ENCODE data around the gene TAGLN3.
A peak's percentile ranks its signal among the peaks of the same experiment; 100 is the strongest.

Gene TAGLN3

DNA sequence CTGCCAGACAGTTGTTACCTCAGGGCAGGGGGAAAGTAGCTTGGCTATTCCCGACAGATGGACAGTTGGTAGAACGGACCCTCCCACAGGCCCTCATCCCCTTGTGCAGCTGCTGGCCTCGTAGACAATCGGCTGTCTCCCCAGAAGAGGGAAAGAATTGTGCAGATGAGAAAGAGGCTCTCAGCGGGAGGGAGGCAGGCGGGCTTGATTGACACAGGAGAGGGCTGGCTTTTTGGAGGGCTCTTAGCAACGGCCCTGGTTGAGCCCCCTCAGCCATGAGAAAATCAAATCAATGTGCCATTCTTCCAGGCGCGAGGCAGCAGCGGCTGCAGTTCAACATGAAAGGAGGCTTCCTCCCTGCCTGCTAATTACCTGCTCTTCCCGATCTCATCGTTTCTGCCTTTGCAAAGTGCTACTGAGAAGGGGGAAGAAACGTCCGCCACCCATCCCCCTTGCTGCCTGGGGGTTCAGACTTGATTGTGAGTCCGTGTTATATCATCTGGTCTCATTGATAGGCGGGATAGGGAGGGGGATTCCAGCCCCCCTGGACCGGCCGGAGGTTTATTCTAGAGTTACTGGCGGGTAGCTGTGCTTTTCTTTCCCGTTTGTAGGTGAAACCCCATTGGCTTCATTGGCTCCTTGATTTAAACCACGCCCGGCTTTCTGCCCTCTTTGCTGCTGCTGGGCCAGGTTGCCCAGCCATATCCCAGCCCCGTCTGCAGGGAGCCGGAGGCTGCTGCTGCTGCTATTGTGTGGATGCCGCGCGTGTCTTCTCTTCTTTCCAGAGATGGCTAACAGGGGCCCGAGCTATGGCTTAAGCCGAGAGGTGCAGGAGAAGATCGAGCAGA lies at the start of gene TAGLN3:
Gene TAGLN3 (plus strand): TSS at position 287 of the 848 bp plus-strand sequence. CDS start 501 bp downstream, at position 788.
- intact Hi-C loops (cut with DNase I), result no loop called here
- peak; percentile 34 to 88 (median 66) for DNase-seq

DNA sequence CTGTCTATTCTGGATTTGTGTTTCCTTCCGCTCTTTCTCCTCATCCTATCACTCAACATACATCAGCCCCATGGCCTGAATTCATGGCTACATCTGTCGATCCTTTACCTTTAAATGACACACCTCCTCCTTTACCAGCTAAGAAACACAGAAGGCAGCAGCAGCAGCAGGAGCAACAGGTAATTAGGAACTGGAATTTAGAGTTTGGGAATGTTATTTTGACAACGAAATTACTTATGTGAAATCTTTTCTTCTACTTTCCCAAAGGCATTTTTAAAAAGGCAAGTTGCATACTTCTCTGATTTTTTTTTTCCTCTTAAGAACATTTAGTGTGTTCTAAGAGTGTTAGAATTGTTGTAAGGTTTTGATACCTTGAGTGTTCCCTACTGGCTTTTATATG lies 49.0 kb upstream of the TAGLN3 start:
- no peak for DNase-seq
- intact Hi-C loops (cut with DNase I), result no loop called here

DNA sequence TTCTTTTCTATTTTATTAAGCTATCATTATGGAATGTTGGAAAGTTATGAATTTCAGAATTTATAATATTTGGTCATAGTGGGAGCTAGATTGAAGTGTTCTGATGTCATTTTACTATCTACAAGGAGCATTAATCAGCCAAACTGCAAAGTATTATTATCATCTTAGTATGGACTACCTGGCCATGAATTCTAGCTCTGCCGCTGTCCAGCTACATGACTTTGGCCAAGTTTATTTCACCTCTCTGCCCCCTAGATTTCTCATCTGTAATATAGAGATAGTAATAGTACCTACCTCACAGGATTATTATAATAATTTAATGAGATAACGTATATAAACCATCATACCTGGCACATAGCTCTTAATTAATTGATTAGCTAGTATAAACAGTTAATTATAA lies 47.7 kb upstream of the TAGLN3 start:
- no peak for DNase-seq
- intact Hi-C loops (cut with DNase I), result no loop called here

DNA sequence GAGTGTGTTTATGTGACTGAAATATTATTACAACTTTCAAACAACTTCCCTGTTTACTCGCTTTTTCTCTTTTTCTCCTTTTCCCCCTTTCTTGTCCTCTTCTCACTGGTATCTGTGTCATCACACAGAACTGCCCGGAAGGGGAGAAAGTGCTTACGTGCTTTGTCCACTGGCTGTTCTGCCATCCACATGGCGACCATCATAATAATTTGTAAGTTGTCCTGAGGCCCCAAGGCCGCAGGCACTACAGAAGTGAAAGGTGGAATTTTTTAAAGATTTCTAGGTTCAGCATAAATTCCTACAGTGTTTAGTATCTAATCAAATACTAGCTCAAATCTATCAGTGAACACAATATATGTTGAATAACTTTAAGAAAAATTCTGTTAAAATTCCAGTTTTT lies 46.6 kb upstream of the TAGLN3 start:
- intact Hi-C loops (cut with DNase I), result no loop called here

DNA sequence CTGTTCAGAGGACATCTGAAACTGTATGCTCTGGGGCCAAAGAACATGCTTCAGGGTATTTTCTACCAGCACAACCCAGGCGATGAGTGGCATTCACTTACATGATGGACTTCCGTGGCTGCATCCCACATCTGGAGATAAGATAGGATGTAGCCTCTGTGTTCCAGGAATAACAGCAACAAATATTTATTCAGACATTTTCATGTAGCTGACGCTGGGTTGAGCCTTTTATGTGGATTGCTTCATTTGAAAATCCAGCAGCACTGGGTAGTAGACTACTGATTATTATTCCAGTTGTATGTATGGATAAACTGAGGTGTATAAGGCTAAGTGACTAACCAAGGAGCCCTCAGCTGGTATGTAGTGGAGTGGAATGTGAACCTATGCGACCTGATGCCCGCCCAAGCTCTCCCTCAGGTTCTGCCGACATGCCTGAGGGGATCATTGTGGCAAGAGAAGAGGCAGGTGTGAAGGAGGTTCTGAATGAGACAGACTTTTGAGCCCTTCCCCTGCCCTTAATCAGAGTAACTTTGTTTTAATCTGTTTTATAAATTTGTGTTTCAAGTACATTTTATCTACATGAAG lies 45.8 kb upstream of the TAGLN3 start:
- no peak for DNase-seq
- intact Hi-C loops (cut with DNase I), result no loop called here

More for the DNA sequence above, 46.6 kb upstream of the TAGLN3 start:
- DNase-seq, result no peak

DNA sequence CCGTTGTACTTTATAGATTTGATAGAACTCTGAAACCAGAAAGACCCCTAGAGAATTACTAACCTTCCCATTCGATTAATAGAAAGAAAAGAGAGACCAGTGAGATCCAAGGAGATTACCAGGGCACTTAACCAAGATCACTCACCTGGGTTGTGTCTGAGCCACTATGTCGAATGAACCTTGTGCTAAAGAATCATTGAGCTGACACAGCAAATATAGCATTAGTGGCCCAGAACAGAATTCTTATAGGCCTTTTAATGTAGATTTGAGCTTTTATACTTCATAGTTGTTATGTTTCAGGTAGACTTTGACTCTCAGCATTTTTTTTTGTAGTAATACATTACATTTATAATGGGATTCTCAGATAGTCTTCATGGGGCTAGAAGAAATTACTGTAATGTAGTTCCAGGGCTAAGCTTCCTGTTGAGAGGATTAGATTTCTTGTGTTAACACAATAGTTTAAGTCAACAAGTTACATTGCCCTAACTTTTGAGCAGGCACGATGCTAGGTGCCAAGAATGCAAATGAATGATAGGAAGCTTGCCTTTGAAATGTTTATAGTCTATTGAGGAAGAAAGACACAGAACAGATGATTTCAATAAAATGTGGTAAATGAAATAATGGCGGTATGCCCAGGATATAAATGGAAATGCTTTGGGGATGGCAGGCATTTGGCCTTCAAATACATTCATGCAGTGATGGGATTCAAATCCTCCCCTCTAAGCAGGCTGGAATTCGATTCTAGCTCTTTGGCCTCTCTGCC lies 44.3 kb upstream of the TAGLN3 start:
- DNase-seq, result no peak
- intact Hi-C loops (cut with DNase I), result no loop called here

DNA sequence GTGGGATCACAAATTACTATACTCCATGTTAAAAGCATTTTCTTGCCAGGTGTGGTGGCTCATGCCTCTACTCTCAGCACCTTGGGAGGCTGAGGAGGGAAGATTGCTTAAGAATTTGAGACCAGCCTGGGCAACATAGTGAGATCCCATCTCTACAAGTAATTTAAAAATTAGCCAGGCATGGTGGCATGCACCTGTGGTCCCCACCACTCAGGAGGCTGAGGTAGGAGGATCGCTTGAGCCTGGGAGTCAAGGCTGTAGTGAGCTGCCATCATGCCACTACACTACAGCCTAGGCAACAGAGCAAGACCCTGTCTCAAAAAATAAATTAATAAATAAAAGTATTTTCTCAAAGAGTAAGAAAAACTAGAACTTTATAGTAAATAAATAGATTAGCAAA lies 42.8 kb upstream of the TAGLN3 start:
- intact Hi-C loops (cut with DNase I), result no loop called here
- no peak for DNase-seq

DNA sequence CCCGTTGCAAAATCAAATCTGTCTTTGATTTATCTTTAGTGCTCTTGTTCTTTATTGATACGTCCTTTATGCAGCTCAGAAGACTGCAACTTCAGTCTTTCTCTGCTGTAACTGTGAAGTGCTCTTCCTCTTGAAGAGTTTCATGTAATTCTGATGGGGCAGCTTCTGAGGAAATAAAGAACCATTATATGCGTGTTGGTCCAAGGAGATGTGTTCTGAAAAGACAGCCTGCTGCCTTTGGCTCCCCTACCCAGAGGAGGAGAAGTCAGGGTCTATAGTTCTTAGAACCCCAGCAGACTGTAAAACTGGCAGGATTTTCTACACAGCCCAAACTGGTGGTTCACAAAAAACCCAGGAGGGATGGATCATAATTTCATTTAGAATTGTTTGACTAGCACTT lies 42.3 kb upstream of the TAGLN3 start:
- intact Hi-C loops (cut with DNase I), result no loop called here
- DNase-seq, result no peak

DNA sequence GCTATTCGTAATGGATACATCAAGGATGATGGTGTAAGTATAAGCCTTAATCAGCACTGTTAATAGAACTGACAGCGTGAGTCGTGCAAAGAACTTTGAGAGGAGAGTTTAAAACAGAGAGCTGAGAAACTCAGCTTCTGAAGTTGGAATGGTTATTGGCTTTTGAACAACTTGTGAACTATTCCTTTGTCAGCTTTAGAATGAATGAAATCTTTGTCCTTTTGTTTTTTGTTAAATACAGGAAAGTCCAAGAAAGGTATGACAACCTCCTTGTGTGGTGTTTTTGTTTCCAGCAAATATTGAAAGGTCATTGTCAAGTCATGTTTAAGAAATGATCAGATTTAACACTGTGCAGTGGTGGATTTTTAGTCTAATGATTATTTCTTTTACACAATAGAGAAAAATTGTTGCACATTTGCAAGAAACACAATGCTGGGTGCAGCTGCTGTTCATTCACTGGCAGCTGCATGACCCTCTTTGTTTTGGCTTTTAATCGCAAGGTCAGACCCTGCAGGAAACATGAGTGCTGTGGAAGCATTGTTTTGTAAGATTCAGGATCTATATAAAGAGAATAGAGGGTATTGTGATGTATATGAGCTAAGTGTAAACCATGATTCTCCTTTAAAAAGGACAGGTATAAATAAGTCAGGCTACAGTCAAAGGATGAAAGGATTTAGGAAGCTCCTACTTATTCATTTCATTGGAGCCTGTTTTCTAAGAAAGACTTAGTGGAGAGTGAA lies 41.6 kb upstream of the TAGLN3 start:
- DNase-seq, result peak in 3 of 42 donors; percentile 17 to 31 (median 26)
- intact Hi-C loops (cut with DNase I), result no loop called here

DNA sequence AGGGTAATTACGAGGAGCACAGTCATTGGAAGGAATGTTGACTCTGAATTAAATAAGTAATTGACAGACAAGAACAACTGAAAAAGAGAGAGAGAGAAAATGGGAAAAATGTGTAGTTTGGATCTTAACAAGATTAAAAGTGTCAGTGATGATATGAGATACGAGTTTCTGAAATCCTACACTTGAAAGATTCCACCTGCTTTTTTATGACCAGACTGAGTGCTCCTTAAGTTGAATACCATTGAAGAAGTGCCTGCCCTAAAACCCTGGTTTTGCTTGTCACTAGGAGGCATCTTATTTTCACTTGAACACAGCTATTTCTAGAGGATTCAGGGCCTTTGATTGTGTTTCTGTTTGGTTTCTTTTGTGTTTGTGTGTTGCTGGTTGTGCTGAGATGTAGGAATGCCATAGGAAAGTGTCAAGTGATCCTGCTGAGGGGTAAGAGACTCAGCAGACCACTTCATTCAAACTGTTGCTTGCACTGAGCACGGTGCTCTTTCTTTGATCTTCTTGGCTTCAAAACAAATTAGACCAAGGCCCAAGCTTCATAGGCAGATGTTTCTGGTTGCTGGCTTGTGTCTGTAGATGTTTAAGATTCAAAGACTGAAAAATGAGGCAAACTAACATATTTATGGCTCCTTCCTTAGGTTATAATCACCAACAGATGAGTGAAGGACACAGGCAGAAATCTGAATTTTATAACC lies 37.1 kb upstream of the TAGLN3 start:
- intact Hi-C loops (cut with DNase I), result no loop called here

DNA sequence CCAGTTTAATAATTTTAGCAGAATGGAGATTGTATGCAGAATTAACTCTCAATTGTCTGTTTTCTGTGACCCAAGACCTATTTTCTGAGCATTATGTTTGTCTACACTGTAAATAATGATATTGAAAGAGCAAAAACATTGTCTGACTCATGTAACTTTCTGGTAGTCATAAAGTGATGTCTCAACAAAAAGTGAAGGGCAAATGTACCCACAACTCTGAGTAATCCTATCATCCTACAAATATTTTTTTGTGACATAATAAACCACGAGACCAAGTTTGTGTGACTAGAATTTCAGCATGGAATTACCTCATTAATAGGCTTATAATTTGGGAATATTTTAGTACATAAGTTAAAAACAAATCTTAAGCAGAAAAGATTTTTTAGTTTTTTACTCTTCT lies 35.3 kb upstream of the TAGLN3 start:
- DNase-seq, result no peak

More for the DNA sequence above, 37.1 kb upstream of the TAGLN3 start:
- no peak for DNase-seq

DNA sequence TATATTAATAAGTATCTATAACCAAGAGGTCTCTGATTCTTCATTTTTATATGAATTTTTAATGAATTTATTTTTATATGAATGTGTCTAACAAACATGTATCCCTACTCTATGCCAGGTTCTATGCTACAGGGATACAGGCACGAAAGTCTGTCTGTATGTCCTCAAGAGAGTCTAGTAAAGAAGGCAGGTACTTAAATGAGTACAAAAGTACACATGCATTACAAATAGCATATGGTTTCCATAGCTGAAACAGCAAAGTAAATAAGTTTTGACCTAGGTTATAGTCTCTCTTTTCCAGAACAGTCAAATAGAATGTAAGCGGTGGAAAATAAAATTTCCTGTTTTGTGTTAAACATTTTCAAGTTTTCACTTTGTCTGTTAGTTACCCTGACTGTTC lies 33.2 kb upstream of the TAGLN3 start:
- DNase-seq, result no peak
- intact Hi-C loops (cut with DNase I), result no loop called here

More for the DNA sequence above, 35.3 kb upstream of the TAGLN3 start:
- intact Hi-C loops (cut with DNase I), result no loop called here

DNA sequence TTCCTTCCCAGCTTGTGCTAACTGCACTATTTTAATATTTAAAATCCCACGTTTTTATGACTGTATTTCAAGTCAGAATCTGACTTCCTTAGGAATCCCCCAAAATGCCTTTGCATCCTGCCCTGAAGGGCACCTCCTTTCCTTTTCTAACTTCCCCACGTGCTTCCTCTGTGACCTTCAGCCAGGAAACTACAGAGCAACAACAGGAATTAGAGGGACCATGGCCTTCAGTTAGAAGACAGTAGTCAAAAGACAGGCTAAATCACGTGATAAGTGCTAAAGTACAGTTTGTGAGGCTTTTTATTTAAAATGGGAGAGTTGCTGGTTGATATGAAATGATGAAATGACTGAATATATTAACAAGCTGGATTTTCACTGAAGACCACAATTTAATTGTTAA lies 31.7 kb upstream of the TAGLN3 start:
- no peak for DNase-seq
- intact Hi-C loops (cut with DNase I), result loop anchor here (2.0 kb wide), 1 partner anchor 248 kb away; no protein-coding TSS in a partner anchor

DNA sequence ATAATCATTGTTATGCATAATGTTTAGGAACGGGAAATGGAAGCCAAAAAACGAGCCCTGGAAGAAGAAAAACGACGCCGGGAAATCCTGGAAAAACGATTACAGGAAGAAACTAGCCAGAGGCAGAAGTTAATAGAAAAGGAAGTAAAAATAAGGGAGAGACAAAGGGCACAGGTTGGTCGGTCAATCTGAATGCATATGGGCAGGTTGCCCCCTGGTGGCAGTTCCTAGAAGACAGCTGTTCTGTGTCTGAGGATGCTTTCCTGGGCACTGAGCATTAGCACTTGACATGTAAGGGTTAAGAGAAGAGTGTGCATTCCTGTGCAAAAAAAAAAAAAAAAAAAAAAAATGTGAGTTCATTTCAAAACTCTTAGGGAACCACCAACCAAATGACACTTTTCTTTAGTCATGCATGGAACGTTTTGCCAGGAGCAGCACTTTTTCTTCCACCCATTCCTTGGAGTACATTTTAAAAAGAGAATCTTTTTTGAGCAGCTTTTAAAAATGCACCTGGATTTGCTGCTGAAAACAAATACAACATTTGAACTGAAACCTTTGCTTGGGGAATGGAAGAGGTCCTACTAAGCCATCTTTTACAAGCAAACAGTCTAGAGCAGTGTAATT lies 31.0 kb upstream of the TAGLN3 start:
- peak; percentile 76 to 96 (median 89) for DNase-seq
- intact Hi-C loops (cut with DNase I), result loop anchor here (2.0 kb wide), 1 partner anchor 249 kb away; no protein-coding TSS in a partner anchor

DNA sequence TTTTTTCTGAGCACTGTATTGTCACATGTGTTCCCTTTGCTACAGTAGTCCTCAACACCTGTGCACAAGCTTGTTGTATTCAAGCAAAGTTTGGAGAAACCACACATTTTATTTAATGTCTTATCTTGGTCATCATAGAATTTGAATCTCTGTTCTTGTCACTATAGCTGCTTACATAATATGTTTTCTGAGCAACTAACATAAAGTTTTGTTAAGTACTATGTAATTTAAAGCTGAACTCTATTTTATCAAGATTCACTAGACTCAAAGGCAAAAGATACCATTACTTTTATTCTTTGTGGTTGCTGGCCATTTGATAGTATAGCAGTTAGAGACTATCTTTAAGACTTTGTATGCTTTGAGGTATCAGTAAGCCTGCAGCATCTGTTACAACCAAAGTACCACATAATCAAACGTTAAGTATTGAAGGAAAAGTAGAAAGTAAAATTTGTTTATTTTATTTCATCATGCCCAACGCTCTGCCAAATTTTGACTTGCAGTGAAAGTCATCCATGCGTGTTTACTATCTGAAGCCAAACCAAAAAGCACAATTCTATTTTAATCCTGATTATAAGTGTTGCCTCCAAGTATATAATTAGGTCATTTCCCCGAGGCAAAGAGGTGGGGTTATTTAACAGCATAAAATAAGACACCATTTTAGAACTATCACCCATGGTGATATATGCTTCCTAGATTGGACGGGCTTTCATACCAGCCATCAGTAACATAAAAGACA lies 30.2 kb upstream of the TAGLN3 start:
- no peak for DNase-seq
- intact Hi-C loops (cut with DNase I), result no loop called here

DNA sequence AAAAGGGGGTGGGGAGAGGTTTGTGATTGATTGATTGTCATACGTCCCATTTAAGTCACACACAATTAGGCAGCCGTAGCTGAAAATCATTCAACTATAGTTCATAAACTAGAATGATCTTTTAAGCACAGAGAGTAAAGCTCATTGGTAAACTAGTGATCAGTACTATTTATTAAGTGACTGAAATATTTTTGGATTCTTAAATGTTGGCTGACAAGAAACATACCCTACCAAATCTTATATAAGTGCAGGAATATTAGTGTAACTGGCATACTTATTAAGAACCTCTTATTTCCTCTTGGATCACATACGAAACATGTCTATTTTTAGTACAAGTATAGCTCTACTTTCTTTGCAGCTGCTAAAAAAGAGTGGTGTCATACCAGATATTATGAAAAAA lies 28.3 kb upstream of the TAGLN3 start:
- DNase-seq, result no peak
- intact Hi-C loops (cut with DNase I), result no loop called here

DNA sequence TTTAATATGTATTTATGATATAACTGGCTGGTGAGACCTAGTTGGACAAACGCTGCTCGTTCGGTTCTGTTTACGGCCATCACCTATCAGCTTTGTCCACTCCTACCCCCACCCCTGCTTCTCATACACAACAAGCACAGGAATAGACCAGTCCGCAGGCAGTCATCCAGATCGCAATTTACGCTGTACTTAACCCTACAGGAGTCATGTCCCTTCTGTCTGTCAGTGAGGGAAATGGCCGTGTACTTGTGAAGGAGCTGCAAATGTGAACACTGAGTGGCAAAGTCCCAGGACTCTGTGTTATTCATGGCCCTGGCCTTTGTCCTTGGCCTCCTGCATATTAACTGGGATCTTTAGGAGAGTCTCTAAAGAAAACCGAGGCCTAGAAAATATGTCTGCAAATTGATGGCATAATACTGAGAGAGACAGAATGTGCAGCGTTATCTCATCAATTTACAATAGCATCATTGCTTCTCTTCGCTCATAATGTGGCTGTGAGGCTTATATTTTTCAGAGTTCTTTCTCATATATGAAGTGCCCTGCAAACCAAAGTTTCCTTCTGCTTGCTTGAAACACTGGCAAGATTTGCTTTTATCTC lies 27.1 kb upstream of the TAGLN3 start:
- intact Hi-C loops (cut with DNase I), result no loop called here

More for the DNA sequence above, 27.1 kb upstream of the TAGLN3 start:
- DNase-seq, result no peak

All from head of caudate nucleus (tissue), 42 donors.